Choroid plexus epithelial cell (primary cell): ENCODE results near the gene GPR180.

Source experiments
- DNase-seq: peaks from one replicate; pipeline ENCODE4 v3.0.0-alpha.2; 2010; ENCODE audit warnings: low read depth
- H3K4me3 ChIP-seq: 2 replicates; pipeline ENCODE4 v1.5.1; 2011; ENCODE audit warnings: low read depth, mild to moderate bottlenecking, control low read depth, low read length, moderate library complexity
- CTCF ChIP-seq: conservative IDR thresholded peaks from 2 replicates; pipeline ENCODE4 v1.5.1; 2011; ENCODE audit warnings: low read depth, mild to moderate bottlenecking, control low read depth, inconsistent platforms, low read length, moderate library complexity

GPR180 gene

DNA sequence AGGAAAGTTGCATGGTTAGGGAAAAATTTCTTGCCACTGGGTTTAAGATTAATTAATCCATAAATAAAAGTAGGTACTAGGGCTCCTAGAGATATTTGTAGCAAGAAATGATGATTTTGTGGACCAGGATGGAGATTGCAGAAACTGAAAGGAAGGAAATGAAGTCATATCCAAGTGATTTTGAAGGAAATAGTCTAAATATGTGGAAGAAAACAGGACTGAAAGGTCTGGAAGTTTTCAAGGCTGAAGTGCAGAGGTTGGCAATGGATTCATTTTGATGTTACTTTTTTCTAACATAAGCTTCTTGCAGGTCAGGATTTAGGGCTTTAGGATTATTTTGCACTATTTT is 57.9 kb downstream of the GPR180 start:
- no peak for DNase-seq
- TF ChIP-seq CTCF: no peak
- H3K4me3 ChIP-seq: no peak overlapping the region

GRCh38 chr13:94660695-94661326 is 59.2 kb downstream of the GPR180 start:
- DNase-seq: peak; percentile 54
- TF ChIP-seq CTCF: peak; percentile 52
- H3K4me3 ChIP-seq: no peak overlapping the region

DNA sequence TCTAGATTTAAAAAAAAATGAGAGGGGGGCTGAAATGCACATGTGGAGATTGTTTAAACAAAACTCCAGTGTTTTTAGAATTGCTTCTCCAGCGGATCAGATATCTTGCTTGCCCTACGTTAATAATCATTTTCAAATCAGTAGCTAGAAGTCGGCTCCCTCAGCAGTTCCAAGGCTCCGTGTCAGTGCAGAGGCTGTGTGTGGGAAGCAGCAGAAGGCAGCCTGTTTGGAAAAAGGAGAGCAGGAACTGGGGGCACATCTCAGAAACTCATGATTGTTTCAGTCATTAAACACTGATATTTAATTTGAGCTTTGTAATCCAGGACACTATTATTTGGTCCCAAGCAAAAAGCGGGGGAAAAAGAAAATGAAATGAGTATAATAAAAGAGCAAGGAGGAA is 59.7 kb downstream of the GPR180 start:
- no peak for TF ChIP-seq CTCF
- H3K4me3 ChIP-seq: no peak overlapping the region
- DNase-seq: no peak

DNA sequence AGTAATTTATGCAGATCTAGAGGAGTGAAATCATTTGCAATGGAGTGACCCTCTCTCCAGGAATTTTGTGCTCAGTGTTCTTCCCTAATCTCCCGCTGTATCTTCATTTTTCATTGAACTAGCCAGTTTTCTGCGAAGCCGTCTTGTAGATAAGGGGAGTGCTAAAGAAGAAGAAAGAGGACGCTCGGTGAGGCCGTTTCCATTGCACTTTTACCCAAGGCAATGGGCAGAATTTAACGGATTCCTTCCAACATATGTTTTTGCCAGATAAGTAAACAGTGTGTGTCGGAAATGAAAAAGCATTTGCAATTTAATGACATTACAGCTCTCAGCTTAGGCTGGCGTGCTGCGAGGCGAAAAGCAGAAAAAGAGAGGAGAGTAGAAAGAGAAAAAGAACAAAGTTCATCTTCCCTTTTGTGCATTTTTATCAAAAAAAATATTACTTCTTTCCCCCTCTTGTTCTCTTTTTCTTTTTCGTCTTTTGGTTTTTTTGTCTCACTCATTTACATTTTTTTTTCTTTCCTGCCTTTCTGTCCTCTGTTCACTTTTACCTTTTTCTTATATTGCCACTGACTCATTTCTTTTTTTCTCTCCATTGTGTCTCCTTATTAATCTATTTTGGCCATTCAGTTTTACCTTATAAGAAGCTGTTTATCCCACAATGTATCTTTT is 60.8 kb downstream of the GPR180 start:
- no peak for TF ChIP-seq CTCF
- no peak overlapping the region for H3K4me3 ChIP-seq
- no peak for DNase-seq

DNA sequence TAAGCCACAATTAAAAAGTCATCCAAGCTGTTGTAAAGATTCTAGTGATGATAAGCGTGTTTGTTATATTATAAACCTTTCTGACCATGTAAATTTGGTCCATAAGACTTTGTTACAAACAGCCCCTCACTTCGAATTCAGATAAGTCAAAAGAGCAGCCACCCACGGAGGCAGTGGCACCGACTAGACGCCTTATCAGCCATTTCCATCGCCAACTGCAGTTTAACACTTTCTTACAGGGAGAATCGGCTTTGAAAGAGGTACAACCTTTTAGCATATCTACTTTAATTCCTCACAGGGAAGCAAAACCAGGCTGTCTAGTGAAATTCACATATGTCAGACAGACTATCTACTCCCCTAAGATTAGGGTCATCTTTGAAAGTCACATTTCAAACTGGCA is 63.2 kb downstream of the GPR180 start:
- TF ChIP-seq CTCF: no peak
- H3K4me3 ChIP-seq: no peak overlapping the region
- DNase-seq: no peak

- H3K4me3 ChIP-seq: no peak overlapping the region
- no peak for DNase-seq
- no peak for TF ChIP-seq CTCF
Observed at GRCh38 chr13:94666065-94666464, 64.4 kb downstream of the GPR180 start.

DNA sequence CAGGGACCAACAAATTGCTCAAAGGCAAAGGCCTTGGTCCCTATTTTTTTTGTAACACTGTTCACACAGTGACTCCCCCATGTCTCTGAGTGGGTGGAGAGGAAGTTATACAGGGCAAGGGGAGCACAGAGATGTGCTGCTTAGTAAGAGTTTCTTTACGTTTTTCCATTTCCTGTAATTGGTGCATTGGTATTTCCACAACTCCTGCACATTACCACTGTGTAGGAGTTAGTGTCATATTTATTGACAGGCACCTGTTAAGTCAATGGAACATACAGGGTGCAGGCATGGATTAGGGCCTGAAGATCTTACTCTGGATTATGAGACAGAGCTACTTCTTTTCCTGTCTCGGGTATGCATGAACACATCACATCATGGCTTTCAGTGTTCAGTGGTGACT is 65.5 kb downstream of the GPR180 start:
- no peak for DNase-seq
- TF ChIP-seq CTCF: no peak
- no peak overlapping the region for H3K4me3 ChIP-seq
